ENCODE data around the gene SLC26A4.

Gene SLC26A4

GRCh38 chr7:107659666-107660065 is 962 bp upstream of the SLC26A4 start:
- peak; percentile 33 to 49 for DNase-seq (ENCODE audit: low read depth in 2 of 2)

DNA sequence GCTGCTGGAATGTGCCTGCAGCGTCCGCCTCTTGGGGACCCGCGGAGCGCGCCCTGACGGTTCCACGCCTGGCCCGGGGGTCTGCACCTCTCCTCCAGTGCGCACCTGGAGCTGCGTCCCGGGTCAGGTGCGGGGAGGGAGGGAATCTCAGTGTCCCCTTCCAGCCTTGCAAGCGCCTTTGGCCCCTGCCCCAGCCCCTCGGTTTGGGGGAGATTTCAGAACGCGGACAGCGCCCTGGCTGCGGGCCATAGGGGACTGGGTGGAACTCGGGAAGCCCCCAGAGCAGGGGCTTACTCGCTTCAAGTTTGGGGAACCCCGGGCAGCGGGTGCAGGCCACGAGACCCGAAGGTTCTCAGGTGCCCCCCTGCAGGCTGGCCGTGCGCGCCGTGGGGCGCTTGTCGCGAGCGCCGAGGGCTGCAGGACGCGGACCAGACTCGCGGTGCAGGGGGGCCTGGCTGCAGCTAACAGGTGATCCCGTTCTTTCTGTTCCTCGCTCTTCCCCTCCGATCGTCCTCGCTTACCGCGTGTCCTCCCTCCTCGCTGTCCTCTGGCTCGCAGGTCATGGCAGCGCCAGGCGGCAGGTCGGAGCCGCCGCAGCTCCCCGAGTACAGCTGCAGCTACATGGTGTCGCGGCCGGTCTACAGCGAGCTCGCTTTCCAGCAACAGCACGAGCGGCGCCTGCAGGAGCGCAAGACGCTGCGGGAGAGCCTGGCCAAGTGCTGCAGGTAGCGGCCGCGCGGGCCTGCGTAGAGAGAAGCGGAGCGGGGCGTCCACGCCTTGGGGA is 645 bp downstream of the SLC26A4 start:
- no peak for DNase-seq (ENCODE audit: low read depth in 2 of 2)

DNA sequence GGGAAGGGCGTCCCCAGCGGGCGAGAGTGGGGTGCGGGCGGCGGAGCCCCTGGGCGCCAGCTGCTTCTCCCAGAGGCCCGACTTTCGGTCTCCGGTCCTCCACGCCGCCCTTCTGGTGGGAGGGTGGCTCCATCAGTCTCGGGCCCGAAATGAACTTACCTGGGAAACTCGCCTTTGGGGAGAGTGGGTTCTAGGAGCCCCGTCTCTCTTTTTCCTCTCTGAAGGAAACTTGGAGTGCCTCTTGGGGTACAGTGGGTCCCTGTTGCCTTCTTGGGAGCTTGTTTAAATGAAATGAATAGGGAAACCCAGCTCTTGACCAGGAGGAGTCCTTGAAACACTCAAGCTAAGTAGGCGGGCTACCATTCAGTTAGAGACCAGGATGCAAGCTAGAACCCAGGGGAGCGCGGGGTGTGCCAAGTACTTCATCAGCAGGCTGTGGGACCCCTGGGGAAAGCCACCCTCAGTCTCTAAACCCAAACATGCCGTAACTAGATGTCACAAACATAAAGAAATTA is 1.3 kb downstream of the SLC26A4 start:
- no peak for DNase-seq (ENCODE audit: low read depth in 2 of 2)

- no peak for DNase-seq (ENCODE audit: low read depth in 2 of 2)
Measured at GRCh38 chr7:107663196-107663595, 2.6 kb downstream of the SLC26A4 start.

GRCh38 chr7:107666790-107667189 is 6.2 kb downstream of the SLC26A4 start:
- no peak for DNase-seq (ENCODE audit: low read depth in 2 of 2)

GRCh38 chr7:107667341-107667740 is 6.7 kb downstream of the SLC26A4 start:
- DNase-seq (ENCODE audit: low read depth in 2 of 2), result no peak

DNA sequence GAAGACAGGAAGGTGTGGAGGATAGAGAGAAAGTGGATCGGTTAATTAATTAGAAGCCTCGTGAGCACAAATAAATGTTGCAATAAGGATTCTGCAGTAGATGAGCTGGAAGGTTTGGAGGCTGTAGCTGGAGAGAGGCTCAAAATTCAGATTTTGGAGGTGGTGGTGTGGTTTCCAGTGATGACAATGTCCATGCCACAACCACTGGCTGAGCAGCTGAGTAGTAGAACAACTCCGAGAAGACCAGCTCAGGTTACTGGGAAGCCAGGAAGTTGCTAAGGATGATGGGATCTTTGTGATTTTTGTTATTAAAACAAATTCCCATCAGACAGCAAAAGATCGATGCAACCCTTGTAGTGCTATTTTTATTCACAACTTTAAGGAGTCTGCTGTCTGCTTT is 7.7 kb downstream of the SLC26A4 start:
- DNase-seq (ENCODE audit: low read depth in 2 of 2), result no peak

GRCh38 chr7:107672183-107672582 is 11.6 kb downstream of the SLC26A4 start:
- DNase-seq (ENCODE audit: low read depth in 2 of 2), result no peak

GRCh38 chr7:107676249-107676648 is 15.6 kb downstream of the SLC26A4 start:
- no peak for DNase-seq (ENCODE audit: low read depth in 2 of 2)

DNA sequence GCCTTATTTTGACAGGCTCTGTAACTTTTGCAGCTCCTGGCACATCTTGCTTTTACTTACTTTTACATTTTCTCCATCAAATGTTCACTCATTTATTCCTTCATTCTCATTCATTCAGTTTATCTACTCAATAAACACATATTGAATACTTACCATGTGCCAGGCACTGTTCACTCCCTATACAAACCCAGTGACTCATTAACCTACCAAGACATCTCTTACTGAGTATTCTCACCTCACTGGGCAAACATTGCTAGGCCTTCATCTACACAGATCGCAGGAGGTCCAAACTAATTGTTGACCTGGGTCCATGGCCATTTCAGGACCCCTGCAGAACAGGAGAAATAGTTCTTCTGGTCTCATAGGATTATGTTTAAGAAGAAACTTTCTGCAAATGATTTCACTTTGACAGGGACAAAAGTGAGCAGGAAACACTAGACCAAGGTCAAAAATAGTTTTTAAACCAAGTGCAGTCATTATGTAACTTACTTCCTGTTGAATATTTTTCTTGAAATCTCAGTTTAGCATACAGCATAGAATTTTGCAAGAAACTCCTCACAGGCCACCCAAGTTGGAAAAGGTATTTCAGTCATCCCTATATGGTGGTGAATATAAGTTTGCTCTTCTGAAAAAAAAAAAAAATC is 17.6 kb downstream of the SLC26A4 start:
- DNase-seq (ENCODE audit: low read depth in 2 of 2), result no peak

GRCh38 chr7:107680478-107680877 is 19.9 kb downstream of the SLC26A4 start:
- no peak for DNase-seq (ENCODE audit: low read depth in 2 of 2)

DNA sequence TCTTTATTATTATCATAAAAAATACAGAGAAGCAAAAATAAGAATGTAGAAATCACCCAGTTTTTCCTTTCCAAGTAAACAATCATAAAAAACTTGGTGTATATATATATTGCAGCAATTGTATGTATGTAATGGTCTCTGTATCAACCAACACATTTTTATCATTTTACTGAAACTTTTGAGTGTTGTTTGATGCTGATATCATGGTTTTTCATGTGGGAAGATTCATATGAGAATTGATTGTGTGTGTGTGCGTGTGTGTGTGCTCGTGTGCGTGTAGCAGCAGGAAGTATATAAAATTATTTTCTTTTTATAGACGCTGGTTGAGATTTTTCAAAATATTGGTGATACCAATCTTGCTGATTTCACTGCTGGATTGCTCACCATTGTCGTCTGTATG is 22.3 kb downstream of the SLC26A4 start:
- DNase-seq (ENCODE audit: low read depth in 2 of 2), result no peak

DNA sequence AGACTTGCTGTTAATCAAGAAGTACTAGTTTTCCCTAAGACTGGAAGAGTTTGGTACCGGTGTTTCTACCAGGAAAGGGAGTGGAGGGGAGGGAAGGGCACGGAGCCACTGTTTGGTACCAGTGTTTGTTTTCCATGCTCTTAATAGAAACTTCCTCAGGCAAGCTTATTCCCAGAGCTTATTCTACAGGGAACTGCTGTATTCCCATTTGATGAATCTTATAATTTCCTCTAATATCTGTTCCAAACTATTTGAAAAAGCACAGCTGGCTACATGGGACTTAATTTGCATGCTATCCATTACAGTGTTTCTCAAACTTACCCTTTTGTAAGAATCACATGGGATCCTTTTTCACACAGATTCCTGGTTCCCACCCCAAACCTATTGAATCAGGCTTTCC is 23.7 kb downstream of the SLC26A4 start:
- DNase-seq (ENCODE audit: low read depth in 2 of 2), result no peak

DNA sequence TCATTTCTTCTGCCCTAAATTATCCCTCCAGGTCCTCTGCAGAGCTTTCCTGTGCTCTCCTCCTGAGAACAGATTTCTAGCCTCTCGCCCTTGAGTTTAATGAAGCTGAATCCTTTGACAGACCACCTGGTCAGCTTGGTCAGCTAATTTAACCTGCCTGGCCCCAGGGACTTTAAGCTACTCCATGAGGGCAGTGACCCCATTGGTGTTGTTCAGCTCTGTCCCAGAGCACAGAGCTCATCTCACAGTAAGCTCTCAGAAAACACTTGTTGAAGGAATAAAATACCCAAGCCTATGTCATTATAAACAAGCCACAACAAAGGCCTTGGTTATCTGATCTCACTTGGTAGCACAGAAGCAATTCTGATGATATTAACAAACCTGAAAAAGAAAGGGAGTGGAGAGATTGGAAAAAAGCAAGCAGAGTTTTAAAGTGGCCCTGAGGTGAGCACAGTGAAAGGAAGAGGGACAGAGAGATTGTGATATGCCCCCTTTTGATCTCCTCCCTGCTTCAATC is 24.4 kb downstream of the SLC26A4 start:
- no peak for DNase-seq (ENCODE audit: low read depth in 2 of 2)

GRCh38 chr7:107686816-107687387 is 26.3 kb downstream of the SLC26A4 start:
- no peak for DNase-seq (ENCODE audit: low read depth in 2 of 2)

GRCh38 chr7:107687656-107688055 is 27.0 kb downstream of the SLC26A4 start:
- no peak for DNase-seq (ENCODE audit: low read depth in 2 of 2)

- no peak for DNase-seq (ENCODE audit: low read depth in 2 of 2)
Measured at GRCh38 chr7:107689553-107689952, 28.9 kb downstream of the SLC26A4 start.

- DNase-seq (ENCODE audit: low read depth in 2 of 2), result no peak
Measured at GRCh38 chr7:107690084-107690483, 29.5 kb downstream of the SLC26A4 start.

DNA sequence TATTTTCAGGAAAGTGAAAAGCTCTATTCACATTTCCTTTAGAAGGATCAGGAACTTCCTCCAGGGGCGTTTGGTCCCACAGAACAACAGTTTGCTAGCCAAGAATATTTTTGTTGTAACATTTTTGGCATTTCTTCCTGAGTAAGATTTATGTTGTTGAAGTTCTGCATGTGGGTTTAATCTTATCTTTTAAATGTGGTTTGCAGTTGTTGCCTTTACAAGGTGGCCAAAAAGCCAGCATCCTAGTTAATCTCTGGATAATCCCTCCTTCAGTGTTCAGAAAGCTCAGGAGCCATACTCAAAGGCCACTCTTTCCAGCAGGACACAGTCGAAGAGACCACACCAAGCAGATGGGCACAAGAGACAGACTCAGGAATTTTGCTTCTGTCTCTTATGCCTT is 30.0 kb downstream of the SLC26A4 start:
- DNase-seq (ENCODE audit: low read depth in 2 of 2), result peak; percentile 43 to 44

DNA sequence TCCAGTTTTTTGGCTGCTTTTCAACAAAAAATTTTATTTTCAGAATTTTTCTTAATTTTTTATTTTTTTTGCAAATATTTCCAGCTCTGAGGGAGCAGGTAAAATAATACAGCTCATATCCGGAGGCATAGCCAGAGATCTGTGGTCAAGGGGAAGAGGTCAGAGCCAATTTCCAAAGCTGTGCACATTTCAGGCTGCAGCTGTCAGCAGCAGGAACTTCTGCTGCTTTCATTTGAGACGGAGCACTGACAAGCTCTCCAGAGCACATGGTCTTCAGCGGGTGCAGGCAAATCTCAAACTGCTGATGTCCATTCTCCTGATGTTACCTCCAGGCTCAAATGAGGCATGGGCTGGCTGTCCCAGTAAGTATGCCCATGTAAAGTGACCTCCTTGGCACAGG is 31.1 kb downstream of the SLC26A4 start:
- no peak for DNase-seq (ENCODE audit: low read depth in 2 of 2)

DNA sequence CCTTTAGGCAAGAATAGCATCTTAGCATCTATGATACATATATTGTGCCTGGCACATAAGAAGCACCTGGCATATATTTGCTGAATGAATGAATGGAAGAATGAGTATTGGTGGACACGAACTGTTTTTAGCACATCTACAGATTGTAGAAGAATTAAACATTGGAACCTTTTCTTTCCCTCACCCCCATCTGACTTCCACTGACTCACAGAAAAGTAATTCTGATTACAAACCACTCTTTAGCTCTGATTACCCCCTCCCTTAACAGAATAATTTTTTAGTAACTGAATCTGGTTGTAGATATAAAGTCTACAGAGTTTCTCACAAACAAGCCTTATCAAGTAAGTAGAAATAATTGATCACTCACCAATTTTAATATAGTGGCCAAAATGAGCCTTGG is 31.9 kb downstream of the SLC26A4 start:
- no peak for DNase-seq (ENCODE audit: low read depth in 2 of 2)

GRCh38 chr7:107693396-107693795 is 32.8 kb downstream of the SLC26A4 start:
- DNase-seq (ENCODE audit: low read depth in 2 of 2), result no peak

DNA sequence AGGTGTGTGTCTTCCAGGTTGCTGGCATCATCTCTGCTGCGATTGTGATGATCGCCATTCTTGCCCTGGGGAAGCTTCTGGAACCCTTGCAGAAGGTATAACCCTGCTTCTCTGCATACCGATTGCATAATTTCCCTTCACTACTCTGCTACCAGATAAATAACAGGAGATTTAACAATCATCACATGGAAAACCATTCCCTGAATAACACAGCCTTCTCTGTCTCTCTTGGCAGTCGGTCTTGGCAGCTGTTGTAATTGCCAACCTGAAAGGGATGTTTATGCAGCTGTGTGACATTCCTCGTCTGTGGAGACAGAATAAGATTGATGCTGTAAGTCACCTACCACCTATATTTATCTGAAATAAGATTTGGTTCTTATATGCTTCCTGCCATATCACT is 33.8 kb downstream of the SLC26A4 start:
- peak in 1 of 2 experiments; percentile 33 for DNase-seq (ENCODE audit: low read depth in 2 of 2)

Measured in fibroblast of skin of left biceps (primary cell).